ENCODE measurements around the gene R3HCC1L. TPM values are rescaled to one million over a fixed set of nuclear protein-coding genes. Genes with fewer than 3 reads are reported as not detected.

Gene R3HCC1L
- total RNA-seq, 1 experiment from 2014 or later, result 14.1 TPM

DNA sequence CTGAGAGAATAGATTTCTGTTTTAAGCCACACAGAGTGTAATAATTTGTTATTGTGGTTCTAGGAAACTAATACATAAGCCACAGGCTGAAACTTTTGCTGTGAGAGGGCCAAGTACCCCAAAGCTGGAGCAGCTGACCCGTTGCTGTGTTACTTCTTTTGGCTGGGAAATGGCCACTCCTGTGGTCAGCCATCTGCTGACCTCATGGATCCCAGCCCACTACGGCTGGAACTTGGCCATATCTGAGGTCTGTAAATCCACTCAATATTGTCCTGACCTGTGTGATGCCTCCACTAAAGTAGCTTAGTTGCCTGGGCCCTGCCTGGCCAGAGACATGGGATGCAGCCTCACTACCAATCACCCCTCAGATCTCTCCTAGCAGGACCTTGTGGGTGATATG lies 151.0 kb downstream of the R3HCC1L start:
- Histone ChIP-seq H3K27ac (no peak overlapping the region), H3K36me3 (no peaks in the 10 kb centered on the region), H3K9me3 (replicated peaks) (no peaks in the 10 kb centered on the region; the same call in 1 of the 2 replicates), H3K27me3 (replicated peaks) (no peaks in the 10 kb centered on the region), H3K4me3 (no peak overlapping the region), H3K4me1 (replicated peaks) (no peaks in the 10 kb centered on the region)
- no peak for DNase-seq (ENCODE audit: low read depth in 1 of 2, low spot score in 2 of 2)

DNA sequence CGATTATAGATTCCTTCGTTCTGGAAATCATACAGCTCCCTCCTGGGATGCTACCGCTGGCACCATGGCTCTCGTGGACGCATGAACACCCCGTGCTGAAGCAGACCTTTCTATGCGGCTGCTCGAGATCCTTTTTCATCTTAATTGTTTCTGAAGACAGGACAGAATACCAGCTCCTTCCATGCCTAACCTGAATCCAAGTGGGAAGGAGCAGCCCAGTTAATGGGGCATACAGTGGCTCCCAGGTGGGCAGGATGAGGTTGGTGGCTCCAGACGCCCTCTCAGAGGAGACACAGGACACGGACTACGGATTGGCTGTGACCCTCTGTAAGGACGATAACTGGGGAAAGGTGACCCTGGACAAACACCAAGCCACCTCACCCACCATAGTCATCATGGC lies 152.0 kb downstream of the R3HCC1L start:
- Histone ChIP-seq H3K4me1 (replicated peaks) (no peaks in the 10 kb centered on the region), H3K4me3 (no peak overlapping the region), H3K36me3 (no peaks in the 10 kb centered on the region), H3K27me3 (replicated peaks) (no peaks in the 10 kb centered on the region), H3K9me3 (replicated peaks) (no peaks in the 10 kb centered on the region; the same call in 1 of the 2 replicates), H3K27ac (no peak overlapping the region)
- no peak for DNase-seq (ENCODE audit: low read depth in 1 of 2, low spot score in 2 of 2)

DNA sequence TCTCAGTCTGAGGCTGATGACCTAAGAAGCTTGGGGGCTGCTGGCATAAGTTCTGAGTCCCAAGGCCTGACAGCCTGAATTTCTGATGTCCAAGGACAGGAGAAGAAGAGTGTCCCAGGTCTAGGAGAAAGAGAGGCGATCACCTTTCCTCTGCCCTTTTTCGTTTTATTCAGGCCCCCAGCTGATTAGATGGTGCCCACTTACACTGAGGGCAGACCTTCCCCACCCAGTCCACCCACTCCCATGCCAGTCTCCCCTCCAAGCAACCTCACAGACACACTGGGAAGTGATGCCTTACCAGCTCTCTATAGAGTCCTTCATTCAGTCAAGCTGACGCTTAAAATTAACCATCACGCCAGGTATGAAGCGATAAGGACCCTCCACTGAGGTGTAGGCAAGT lies 152.9 kb downstream of the R3HCC1L start:
- no peaks in the 10 kb centered on the region for H3K4me1 ChIP-seq (replicated peaks)
- no peaks in the 10 kb centered on the region for H3K27me3 ChIP-seq (replicated peaks)
- no peaks in the 10 kb centered on the region for H3K36me3 ChIP-seq
- DNase-seq (ENCODE audit: low read depth in 1 of 2, low spot score in 2 of 2), result no peak
- H3K9me3 ChIP-seq (replicated peaks), result no peaks in the 10 kb centered on the region; the same call in 1 of the 2 replicates
- no peak overlapping the region for H3K4me3 ChIP-seq
- no peak overlapping the region for H3K27ac ChIP-seq

DNA sequence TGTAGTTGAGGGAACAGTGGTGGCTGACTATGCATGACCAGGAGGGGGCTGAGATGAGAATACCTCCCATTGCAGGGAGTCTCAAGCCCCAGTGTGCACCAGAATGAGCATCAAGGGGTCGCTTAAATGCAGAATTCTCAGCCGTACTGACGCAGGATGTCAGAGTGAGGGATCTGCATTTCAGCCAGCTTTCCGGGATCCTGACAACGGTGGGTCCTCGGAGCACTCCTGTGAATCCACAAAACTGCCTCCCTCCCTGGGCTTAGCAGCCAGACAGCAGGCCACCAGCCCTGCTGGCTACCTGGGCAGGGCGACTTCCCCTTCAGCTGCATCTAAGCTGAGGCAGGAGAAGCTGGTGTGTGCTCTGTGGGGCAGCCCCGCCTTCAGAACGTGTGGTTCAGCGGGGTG lies 155.3 kb downstream of the R3HCC1L start:
- Histone ChIP-seq H3K27me3 (replicated peaks) (no peaks in the 10 kb centered on the region), H3K9me3 (replicated peaks) (no peaks in the 10 kb centered on the region), H3K4me1 (replicated peaks) (no peaks in the 10 kb centered on the region), H3K4me3 (no peak overlapping the region), H3K27ac (no peak overlapping the region), H3K36me3 (no peaks in the 10 kb centered on the region)
- no peak for DNase-seq (ENCODE audit: low read depth in 1 of 2, low spot score in 2 of 2)

DNA sequence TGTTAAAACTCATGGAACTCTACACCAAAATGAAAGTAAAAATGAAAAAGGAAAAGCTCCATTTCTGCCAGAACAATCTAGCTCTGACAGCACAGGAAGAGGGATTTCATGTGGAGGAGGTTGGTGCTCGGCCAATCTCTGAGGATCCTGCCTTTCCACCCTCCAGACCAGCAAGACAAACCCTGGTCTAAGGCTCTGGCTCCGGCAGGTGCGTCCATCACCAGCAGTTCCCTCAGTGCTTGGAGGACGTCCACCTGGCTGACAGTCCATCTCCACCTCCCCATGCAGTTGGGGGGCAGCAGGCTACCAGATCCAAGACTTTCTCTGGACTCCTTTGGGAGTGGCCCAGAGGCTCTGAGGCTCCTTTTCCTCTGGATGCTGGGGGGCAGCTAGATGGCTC lies 158.5 kb downstream of the R3HCC1L start:
- no peak for DNase-seq (ENCODE audit: low read depth in 1 of 2, low spot score in 2 of 2)
- H3K9me3 ChIP-seq (replicated peaks), result no peaks in the 10 kb centered on the region

DNA sequence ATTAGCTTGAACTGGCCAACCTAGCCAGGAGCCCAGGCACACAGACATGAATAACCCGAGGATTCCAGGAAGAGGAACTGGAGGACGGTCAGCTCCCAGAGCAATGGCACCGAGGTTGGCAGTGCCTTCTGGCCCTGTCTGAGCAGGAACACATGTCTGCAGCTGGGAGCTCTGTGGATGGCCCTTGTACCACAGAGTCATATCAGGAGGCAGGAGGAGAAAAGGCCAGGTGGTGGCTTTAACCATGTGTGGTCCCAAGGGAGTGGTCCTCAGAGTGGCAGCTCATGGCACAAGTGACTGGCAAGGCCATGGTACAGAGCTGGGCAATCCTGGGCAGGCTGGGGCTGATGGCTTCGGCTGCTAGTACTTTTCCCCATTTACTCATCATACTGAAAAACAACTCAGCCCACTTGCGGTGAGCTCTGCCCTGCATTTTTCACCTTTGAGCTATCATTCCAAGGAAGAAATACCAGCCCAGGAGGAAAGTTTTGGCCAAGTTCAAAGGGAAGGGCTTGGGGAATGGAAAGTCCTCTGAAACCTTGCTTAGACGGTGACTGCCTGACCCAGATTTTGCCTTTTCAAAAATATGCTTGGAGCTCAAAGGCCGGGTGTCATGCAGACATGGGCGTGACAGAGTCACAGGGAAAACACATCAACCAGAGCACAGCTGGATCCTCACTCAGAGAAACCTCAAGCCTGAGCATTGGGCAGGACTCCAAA lies 159.3 kb downstream of the R3HCC1L start:
- no peak overlapping the region for H3K27ac ChIP-seq
- no peak for DNase-seq (ENCODE audit: low read depth in 1 of 2, low spot score in 2 of 2)
- H3K4me1 ChIP-seq (replicated peaks), result no peaks in the 10 kb centered on the region
- no peaks in the 10 kb centered on the region for H3K27me3 ChIP-seq (replicated peaks)
- no peaks in the 10 kb centered on the region for H3K36me3 ChIP-seq
- no peak overlapping the region for H3K4me3 ChIP-seq
- no peaks in the 10 kb centered on the region for H3K9me3 ChIP-seq (replicated peaks)

More for the DNA sequence above, 158.5 kb downstream of the R3HCC1L start:
- Histone ChIP-seq H3K27ac (no peak overlapping the region), H3K27me3 (replicated peaks) (no peaks in the 10 kb centered on the region), H3K36me3 (no peaks in the 10 kb centered on the region), H3K4me3 (no peak overlapping the region), H3K4me1 (replicated peaks) (no peaks in the 10 kb centered on the region)

DNA sequence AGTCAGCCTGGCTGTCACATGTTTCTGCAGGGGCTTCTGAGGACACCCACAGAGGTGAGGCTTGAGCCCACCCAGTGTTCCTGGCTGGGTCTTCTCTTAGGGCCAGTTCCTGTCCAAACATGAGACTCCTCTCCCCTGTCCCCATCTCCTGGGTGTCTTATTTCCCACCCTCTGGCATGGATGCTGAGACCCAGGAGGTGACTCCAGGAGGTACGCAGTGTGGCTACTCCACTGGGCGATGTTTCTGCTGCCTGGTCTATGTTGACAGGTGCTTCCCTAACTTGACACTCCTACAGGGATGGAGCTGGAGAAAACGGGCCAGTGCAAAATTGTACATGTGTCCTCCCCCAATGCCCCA lies 159.8 kb downstream of the R3HCC1L start:
- Histone ChIP-seq H3K36me3 (no peaks in the 10 kb centered on the region), H3K27ac (no peak overlapping the region), H3K4me3 (no peak overlapping the region), H3K27me3 (replicated peaks) (no peaks in the 10 kb centered on the region), H3K9me3 (replicated peaks) (no peaks in the 10 kb centered on the region), H3K4me1 (replicated peaks) (no peaks in the 10 kb centered on the region)
- no peak for DNase-seq (ENCODE audit: low read depth in 1 of 2, low spot score in 2 of 2)

Other genes with a start within 250 kb of the R3HCC1L start
- not detected in 2 replicates for gene CRTAC1, start 104.0 kb upstream of the R3HCC1L start, total RNA-seq (2014; rRNA removed; shearing (Covaris generic))
- gene LOXL4, start 133.5 kb downstream of the R3HCC1L start, total RNA-seq (2014; rRNA removed; shearing (Covaris generic)), result 0.55 TPM in 1 of 2 replicates, not detected in the other

All from SJSA1 (cell line).